ENCODE data around the gene SNW1.

Gene SNW1

DNA sequence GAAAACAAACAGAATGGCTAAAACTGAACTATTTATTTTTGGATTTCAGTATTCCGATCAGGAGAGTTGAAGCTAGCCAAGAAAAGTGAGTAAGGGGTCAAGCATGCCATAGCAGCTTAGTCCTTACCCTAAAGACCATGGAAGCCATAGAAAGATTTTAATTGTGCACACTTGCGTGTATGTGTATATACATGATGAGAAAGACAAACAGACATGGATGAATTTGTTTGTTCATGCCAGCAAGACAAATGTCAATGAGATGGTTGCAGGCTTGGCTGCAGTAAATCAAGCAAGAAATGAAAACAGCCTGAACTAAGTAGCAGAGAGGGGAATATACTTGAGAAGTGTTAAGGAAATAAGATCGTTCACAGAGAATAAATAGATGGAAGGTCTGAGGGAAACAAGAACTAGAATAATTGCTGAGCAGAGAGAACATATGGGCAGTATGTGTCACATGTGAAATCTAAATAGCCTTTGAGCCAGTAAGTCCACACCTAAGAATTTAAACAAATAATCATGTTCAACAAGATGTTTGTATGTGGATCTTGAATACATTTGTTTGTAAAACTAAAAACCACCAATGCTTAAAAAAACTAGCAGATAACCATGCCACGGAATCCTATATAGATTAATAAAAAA, 14.8 kb downstream of the SNW1 start:
- DNase-seq: no peak

DNA sequence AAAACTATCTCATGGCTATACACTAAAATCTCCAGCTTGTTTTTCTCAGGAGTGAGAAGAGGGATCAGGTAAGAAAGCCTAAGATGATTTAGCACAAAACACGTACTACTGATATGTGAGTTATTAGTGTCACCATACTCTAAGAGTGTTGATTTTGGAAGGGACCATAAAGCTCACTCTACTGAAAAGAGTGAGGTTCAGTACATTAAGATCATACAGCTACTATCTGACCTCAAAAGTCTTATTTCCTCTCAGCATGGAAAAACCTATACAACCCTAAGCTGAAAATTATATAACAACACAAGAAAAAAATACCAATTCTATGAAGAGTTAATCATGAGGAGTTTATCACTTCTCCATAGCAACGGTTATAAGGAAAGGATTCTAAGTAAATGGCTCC, 19.5 kb downstream of the SNW1 start:
- DNase-seq: no peak

DNA sequence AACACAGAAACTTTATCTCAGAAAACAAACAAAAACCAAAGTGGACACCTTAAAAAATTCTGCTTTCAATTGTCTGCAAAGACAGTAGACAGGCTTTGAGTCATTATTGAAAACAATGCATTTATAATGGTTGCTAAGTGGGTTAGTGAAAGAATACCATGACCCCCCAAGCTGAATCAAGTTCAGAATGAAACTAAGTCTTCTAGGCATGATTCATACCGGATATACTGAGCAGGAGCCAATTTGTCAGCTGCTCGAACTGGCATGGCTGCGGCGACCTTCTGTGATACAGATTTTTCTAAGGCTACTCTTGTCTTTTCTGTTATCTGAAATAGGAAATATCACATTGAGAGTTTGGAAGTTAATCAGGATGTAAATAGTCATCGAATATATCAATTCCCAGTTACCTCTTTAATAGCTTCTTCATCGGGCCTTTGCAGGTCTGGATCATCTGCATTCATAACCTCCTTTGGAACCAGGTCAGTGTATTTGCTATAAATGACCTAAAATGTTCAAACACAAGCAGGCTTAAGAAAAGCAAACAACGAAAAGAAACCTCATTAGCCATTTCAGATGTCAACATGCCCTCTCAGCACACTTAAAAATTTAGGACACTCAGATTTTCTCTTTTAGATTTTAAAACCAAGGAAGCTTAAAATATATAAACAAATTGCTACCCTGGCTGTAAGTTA, 22.3 kb downstream of the SNW1 start:
- DNase-seq: no peak

DNA sequence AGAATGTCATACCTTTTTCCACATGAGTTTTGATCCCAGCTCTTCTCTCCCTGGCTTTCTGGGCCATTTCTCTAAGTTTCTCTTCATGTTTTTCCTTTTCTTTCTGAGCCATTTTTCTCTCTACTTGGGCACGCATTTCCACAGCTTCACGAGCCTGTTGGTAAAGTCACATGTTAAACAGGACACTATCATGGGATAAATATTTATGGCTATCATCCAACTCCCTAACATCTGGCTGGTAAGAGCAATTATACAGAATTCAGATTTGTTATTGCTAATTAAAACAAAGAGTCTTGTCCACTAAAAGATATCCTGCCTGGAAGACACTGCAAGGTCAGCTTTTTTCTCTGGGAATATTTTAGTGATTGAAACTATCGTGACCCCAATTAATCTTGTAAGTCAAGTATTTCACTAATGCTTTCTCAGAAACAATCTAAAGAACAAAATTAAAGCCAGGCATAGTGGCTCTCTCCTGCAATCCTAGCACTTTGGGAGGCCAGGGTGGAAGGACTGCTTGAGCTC, 29.9 kb downstream of the SNW1 start:
- no peak for DNase-seq

GRCh38 chr14:77722301-77722700, 38.7 kb downstream of the SNW1 start:
- no peak for DNase-seq

DNA sequence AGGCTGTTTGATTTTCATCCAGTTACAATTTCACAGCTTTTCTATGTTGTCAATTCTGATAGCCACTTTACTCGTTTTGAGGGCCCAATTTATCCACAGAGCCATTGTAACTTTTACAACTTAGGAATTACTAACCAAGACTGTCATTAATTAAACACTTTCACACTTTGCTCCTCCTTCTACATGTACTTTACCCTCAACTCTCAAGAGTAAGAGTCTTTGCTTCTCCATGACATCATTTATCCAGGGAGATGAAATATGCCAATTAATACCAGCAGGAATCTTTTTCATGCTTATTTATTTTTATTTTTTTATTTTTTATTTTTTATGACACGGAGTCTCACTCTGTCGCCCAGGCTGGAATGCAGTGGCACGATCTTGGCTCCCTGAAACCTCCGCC, 39.5 kb downstream of the SNW1 start:
- DNase-seq: no peak

- no peak for DNase-seq
Measured at GRCh38 chr14:77717608-77718305, 43.2 kb downstream of the SNW1 start.

- no peak for DNase-seq
Measured at GRCh38 chr14:77714926-77715325, 46.0 kb downstream of the SNW1 start.

GRCh38 chr14:77710364-77710763, 50.6 kb downstream of the SNW1 start:
- DNase-seq: no peak

DNA sequence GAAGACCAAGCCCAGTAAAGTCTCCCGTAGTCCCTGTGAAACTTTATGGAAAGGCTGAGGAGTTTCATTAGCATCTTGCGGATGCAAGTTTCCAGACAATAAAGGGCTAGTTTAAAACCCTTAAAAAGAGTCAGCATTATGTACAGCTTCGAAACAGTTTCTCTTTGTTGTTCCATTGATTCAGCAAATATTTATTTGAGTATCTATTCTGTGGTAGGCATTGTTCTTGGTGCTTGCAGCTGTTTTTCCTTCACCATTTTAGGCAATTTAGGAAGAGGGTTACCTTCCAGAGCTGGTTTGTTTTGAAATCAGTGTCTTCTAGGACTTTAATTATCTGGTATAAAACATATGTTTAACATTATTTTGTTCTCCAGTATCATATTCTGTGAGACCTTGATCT, 51.5 kb downstream of the SNW1 start:
- DNase-seq: no peak

DNA sequence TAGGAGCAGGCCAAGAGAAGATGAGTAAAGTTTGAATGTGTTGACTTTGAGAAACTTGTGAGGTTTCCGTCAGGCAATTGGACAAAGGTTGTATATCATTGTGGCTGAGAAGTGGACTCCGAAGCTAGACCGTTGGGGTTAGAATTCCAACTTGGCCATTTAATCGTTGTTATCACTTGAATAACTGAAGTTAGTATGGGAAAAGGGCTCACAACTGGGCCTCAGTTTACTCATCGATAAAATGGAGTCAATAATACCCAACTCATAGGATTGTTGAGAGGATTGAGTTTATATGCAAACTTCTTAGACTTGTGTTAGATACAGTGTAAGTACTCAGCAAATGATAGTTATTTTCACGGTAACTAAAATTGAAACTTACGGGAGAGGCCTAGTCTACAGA, 52.2 kb downstream of the SNW1 start:
- no peak for DNase-seq

DNA sequence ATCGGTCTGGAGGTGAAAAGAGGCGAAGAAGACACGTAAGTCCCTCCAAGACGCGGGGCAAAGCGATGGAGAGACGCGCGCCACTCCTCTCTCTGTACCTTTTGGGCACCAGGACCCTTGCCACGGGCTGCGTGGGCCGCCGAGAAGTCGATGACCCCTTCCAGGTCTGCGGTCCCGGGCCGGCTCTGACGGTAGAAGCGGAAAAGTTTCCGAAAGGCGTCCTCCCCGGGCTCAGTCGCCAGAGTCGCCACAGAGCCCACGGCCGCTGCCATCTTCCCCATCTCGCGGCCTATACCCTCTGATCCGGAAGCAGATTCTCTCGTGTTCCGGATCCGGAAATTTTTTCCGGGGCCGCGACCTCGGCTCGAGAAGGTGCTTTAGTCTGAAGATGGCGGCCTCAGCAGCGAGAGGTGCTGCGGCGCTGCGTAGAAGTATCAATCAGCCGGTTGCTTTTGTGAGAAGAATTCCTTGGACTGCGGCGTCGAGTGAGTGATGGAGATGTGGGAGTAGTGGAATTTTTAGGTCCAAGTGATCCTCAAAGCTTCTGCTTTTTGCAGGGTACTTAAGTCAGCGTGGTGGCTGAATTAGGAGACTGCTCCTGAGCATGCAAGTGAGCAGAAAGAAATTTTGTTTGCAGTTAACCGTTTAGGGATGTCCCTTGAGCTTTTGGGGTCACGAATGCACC, 53.1 kb downstream of the SNW1 start, which contains the start of the genes ALKBH1 and SLIRP:
Gene ALKBH1, minus strand, starts transcription at position 300 of the 685 bp plus-strand sequence. Its CDS starts 19 bp downstream, at position 281.
Gene SLIRP, plus strand, starts transcription at position 380 of the 685 bp plus-strand sequence. Its CDS starts 9 bp downstream, at position 389.
- DNase-seq: peak; percentile 18 to 47

DNA sequence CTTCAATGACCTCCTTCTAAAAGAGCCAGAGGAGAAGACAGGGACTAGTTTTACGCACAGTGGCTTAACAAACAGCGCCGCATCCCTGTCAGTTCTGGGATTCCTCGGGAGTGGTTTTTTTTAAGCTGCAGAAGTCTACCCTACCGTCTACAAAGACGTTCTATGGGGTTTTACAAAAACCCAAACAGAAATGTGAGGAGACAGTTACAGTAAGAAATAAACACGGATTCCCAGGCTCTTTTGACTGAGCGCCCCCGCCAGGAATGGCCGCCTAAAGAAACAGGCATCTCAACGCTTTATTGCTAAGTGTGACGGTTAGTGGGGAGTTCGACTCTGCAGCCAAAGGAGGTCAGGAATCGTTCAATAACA, 53.6 kb downstream of the SNW1 start:
- no peak for DNase-seq

GRCh38 chr14:77691259-77691658, 69.7 kb downstream of the SNW1 start:
- no peak for DNase-seq

DNA sequence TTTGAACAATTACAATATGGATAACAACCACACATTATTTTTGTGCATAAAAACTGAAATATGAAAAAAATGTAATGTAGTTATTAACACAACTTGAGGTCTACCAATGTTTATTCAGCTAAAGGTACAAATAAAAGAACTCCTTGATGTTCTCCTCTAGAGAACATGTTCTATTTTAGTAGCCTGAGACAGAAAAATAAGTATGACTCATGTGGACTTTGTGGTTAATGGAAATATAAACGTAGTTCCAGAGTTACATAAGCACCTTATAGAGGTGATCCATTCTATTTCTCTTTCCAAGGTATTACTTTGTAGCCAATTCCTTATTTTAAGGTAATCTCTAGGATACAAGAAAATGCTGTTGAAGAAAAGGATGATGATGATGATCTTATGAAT, 78.8 kb downstream of the SNW1 start:
- no peak for DNase-seq

DNA sequence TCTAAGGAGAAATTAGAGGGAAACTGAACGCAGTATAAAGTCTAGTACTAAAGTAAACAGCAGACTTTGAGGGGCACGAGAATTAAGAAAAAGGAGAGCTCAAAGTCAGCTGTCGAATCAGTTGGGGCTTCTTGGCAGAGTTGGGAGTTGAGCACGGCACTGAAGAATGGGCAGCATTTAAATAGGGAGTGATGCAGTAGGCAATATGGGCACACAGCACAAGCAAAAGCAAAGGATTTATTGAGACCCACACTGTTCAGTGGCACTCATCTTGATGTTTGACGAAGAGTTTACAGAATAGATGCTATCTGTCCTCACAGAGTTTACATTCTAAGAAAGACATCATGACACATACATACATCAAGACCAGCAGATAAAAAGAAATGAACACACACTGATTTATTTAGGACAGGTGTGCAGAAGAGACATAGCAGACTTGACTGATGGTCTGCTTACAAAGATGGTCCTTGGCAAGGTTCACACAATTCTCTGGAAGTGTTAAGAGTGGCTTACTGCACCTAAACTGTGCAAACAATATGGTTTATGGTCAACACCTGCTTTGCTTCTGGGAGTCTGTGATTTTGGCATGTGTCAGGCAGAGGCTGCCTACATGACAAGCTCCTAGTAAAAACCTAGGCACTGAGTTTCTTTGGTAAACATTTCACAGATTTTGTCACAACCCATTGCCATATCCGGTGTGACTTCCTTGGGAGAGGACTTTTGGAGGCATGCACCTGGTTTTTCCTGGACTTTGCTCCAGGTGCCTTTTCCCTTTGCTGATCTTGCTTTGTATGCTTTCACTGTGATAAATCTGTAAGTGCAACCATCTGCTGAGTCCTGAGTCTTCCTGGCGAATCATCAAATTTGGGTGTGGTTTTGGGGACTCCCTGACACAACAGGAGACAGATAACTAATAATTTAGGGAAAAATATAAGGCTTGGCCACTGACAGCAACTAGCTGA, 79.5 kb downstream of the SNW1 start:
- DNase-seq: no peak

DNA sequence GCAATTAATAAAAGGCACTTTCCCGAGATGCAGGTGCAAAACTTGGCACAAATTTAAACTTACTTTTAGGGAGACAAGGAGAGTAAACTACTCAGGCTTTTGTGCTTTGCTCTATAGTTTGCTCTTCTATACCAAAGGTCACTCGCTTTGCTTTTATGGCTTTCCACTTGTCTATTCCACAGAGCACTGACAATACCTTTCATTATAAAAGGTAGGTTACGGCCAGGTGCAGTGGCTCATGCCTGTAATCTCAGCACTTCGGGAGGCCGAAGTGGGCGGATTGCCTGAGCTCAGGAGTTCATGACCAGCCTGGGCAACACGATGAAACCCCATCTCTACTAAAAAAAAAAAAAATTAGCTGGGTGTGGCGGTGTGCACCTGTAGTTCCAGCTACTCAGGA, 86.0 kb downstream of the SNW1 start:
- DNase-seq: no peak

DNA sequence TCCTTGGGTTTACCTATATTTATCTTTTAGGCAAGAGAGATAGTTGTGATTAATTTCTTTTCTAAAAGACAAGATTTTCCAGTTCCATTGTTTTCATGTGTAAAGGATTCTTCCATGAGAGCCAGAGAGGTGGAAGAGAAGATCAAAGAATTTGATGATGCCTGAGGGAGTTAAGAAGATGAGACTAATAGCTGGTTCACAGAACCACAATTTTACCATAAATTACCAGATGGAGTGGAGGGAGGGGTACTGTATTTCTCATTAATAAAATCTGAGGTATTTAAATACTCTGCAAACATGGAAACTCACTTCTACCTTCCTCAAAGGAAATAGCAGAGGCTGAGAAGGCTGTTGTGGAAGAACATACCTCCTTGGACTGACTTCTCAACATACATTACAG, 87.8 kb downstream of the SNW1 start:
- no peak for DNase-seq

All from cerebellar nuclear complex (tissue), 1 donor.